ENCODE data around the gene NOTCH3.

The NOTCH3 gene

GRCh38 chr19:15149737-15150136, 51.1 kb downstream of the NOTCH3 start:
- FAIRE-seq (no peak), DNase-seq (ENCODE audit: insufficient read length, low spot score) (no peak)
- TF ChIP-seq POU2F2 (IDR thresholded peaks at IDR 0.05; ENCODE audit: low read depth, low read length) (no peak), SPI1 (IDR thresholded peaks at IDR 0.05; ENCODE audit: low read depth, low read length) (no peak), POLR2AphosphoS5 (IDR thresholded peaks at IDR 0.05; ENCODE audit: low read depth, low read length) (no peak), POLR2A (IDR thresholded peaks at IDR 0.05; ENCODE audit: low read depth, low read length) (no peak), PAX5 (IDR thresholded peaks at IDR 0.05; ENCODE audit: insufficient read depth, low read length, severe bottlenecking) (no peak), TAF1 (IDR thresholded peaks at IDR 0.05; ENCODE audit: low read depth, low read length) (no peak)

DNA sequence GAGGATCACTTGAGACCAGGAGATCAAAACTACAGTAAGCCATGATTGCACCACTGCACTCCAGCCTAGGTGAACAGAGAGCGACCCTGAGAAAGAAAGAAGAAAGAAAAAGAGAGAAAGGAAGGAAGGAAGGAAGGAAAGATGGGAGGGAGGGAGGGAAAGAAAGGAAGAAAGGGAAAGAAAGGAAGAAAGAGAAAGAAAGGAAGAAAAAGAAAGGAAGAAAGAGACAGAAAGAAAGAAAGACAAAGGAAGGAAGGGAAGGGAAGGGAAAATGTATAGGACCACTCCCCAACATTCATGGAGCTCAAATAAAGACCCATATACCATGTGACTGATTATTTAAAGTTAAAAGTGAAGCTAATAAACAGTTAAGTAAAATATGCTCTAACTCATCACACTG, 53.7 kb downstream of the NOTCH3 start:
- DNase-seq (ENCODE audit: insufficient read length, low spot score) = no peak

GRCh38 chr19:15144046-15144646, 56.6 kb downstream of the NOTCH3 start:
- no peak for FAIRE-seq
- TF ChIP-seq POU2F2 (IDR thresholded peaks at IDR 0.05; ENCODE audit: low read depth, low read length) = no peak
- no peak for TF ChIP-seq PAX5 (IDR thresholded peaks at IDR 0.05; ENCODE audit: insufficient read depth, low read length, severe bottlenecking)
- TF ChIP-seq POLR2AphosphoS5 (IDR thresholded peaks at IDR 0.05; ENCODE audit: low read depth, low read length) = no peak
- TF ChIP-seq TAF1 (IDR thresholded peaks at IDR 0.05; ENCODE audit: low read depth, low read length) = no peak
- no peak for TF ChIP-seq POLR2A (IDR thresholded peaks at IDR 0.05; ENCODE audit: low read depth, low read length)
- no peak for TF ChIP-seq SPI1 (IDR thresholded peaks at IDR 0.05; ENCODE audit: low read depth, low read length)
- no peak for DNase-seq (ENCODE audit: insufficient read length, low spot score)

More for the DNA sequence above, 53.7 kb downstream of the NOTCH3 start:
- no peak for FAIRE-seq
- no peak for TF ChIP-seq POU2F2 (IDR thresholded peaks at IDR 0.05; ENCODE audit: low read depth, low read length)
- no peak for TF ChIP-seq POLR2AphosphoS5 (IDR thresholded peaks at IDR 0.05; ENCODE audit: low read depth, low read length)
- TF ChIP-seq POLR2A (IDR thresholded peaks at IDR 0.05; ENCODE audit: low read depth, low read length) = no peak
- TF ChIP-seq TAF1 (IDR thresholded peaks at IDR 0.05; ENCODE audit: low read depth, low read length) = no peak
- no peak for TF ChIP-seq PAX5 (IDR thresholded peaks at IDR 0.05; ENCODE audit: insufficient read depth, low read length, severe bottlenecking)
- no peak for TF ChIP-seq SPI1 (IDR thresholded peaks at IDR 0.05; ENCODE audit: low read depth, low read length)

- no peak for FAIRE-seq
- TF ChIP-seq POU2F2 (IDR thresholded peaks at IDR 0.05; ENCODE audit: low read depth, low read length) = no peak
- TF ChIP-seq POLR2AphosphoS5 (IDR thresholded peaks at IDR 0.05; ENCODE audit: low read depth, low read length) = no peak
- no peak for TF ChIP-seq POLR2A (IDR thresholded peaks at IDR 0.05; ENCODE audit: low read depth, low read length)
- TF ChIP-seq PAX5 (IDR thresholded peaks at IDR 0.05; ENCODE audit: insufficient read depth, low read length, severe bottlenecking) = no peak
- no peak for TF ChIP-seq TAF1 (IDR thresholded peaks at IDR 0.05; ENCODE audit: low read depth, low read length)
- TF ChIP-seq SPI1 (IDR thresholded peaks at IDR 0.05; ENCODE audit: low read depth, low read length) = no peak
Measured at GRCh38 chr19:15142313-15142712, 58.5 kb downstream of the NOTCH3 start.

GRCh38 chr19:15141143-15141542, 59.7 kb downstream of the NOTCH3 start:
- TF ChIP-seq POU2F2 (IDR thresholded peaks at IDR 0.05; ENCODE audit: low read depth, low read length) = no peak
- TF ChIP-seq POLR2A (IDR thresholded peaks at IDR 0.05; ENCODE audit: low read depth, low read length) = no peak
- TF ChIP-seq PAX5 (IDR thresholded peaks at IDR 0.05; ENCODE audit: insufficient read depth, low read length, severe bottlenecking) = no peak
- TF ChIP-seq SPI1 (IDR thresholded peaks at IDR 0.05; ENCODE audit: low read depth, low read length) = no peak
- no peak for TF ChIP-seq TAF1 (IDR thresholded peaks at IDR 0.05; ENCODE audit: low read depth, low read length)
- no peak for TF ChIP-seq POLR2AphosphoS5 (IDR thresholded peaks at IDR 0.05; ENCODE audit: low read depth, low read length)
- DNase-seq (ENCODE audit: insufficient read length, low spot score) (no peak), FAIRE-seq (no peak)

More at GRCh38 chr19:15142313-15142712, 58.5 kb downstream of the NOTCH3 start:
- DNase-seq (ENCODE audit: insufficient read length, low spot score) = no peak

DNA sequence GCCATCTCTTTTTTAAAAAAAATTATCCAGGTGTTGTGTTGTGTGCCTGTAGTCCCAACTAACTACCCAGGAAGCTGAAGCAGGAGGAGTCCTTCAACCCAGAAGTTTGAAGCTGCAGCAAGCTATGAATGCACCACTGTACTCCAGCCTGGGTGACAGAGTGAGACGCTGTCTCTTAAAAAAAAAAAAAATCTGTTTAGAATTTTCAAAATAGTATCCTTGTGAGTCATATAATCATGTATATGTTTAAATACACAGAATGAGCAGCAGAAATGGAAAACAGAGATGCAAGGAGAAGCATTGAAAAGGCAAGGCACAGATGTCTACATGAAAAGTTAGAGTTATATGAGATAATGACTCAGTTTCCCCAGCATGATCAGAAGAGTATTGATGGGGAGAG, 62.4 kb downstream of the NOTCH3 start:
- TF ChIP-seq POU2F2 (IDR thresholded peaks at IDR 0.05; ENCODE audit: low read depth, low read length) (no peak), PAX5 (IDR thresholded peaks at IDR 0.05; ENCODE audit: insufficient read depth, low read length, severe bottlenecking) (no peak), TAF1 (IDR thresholded peaks at IDR 0.05; ENCODE audit: low read depth, low read length) (no peak), POLR2AphosphoS5 (IDR thresholded peaks at IDR 0.05; ENCODE audit: low read depth, low read length) (no peak), POLR2A (IDR thresholded peaks at IDR 0.05; ENCODE audit: low read depth, low read length) (no peak), SPI1 (IDR thresholded peaks at IDR 0.05; ENCODE audit: low read depth, low read length) (no peak)
- no peak for DNase-seq (ENCODE audit: insufficient read length, low spot score)
- no peak for FAIRE-seq

DNA sequence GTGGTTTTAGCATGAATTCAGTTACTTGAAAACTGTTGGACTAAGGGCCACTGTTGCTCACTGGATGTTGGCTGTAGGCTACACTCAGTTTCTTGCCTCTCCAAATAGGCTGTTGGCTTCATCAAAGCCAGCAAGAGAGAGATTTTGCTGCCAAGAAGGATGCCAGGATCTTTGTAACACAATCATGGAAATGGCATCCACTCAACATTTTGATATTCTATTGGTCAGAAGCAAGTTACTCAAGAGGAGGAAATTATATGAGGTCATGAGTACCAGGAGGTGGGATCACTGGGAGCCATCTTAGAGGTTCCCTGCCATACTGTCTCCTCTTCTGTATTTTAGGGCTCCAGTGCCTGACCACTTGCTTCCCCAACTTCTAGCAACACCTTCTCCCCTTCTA, 63.0 kb downstream of the NOTCH3 start:
- FAIRE-seq = no peak
- no peak for TF ChIP-seq POU2F2 (IDR thresholded peaks at IDR 0.05; ENCODE audit: low read depth, low read length)
- TF ChIP-seq POLR2AphosphoS5 (IDR thresholded peaks at IDR 0.05; ENCODE audit: low read depth, low read length) = no peak
- no peak for TF ChIP-seq SPI1 (IDR thresholded peaks at IDR 0.05; ENCODE audit: low read depth, low read length)
- TF ChIP-seq PAX5 (IDR thresholded peaks at IDR 0.05; ENCODE audit: insufficient read depth, low read length, severe bottlenecking) = no peak
- TF ChIP-seq TAF1 (IDR thresholded peaks at IDR 0.05; ENCODE audit: low read depth, low read length) = no peak
- no peak for TF ChIP-seq POLR2A (IDR thresholded peaks at IDR 0.05; ENCODE audit: low read depth, low read length)
- no peak for DNase-seq (ENCODE audit: insufficient read length, low spot score)

DNA sequence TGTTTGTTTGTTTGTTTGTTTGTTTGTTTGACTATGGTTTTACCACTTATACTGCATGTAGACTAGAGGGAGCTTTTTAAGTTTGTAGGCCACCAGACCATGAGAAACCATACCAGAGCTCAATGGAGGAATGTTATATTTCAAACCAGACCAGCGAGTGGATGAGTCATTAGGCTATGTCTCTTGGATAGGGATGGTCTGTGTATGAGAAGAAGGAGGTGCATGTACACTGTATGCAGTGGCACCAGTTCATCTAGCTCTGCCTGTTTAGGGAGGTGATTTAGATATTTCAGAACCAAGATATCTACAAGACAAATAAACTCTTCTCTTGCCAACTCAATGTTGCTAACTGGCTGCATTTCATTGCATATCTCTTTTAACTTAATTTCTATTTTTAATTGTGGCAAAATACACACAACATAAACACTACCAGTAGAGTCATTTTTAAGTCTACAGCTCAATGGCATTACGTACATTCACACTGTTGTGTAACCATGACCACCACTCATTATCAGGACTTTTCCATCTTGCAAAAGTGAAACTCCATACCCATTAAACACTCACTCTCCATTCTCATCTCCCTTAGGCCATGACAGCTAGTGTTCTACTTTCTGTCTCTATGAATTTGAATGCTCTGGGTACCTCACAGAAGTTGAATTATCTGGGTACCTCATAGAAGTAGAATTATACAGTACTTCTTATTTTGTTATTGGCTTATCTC, 64.4 kb downstream of the NOTCH3 start:
- FAIRE-seq (no peak), DNase-seq (ENCODE audit: insufficient read length, low spot score) (no peak)
- TF ChIP-seq POLR2AphosphoS5 (IDR thresholded peaks at IDR 0.05; ENCODE audit: low read depth, low read length) = no peak
- no peak for TF ChIP-seq POLR2A (IDR thresholded peaks at IDR 0.05; ENCODE audit: low read depth, low read length)
- no peak for TF ChIP-seq POU2F2 (IDR thresholded peaks at IDR 0.05; ENCODE audit: low read depth, low read length)
- no peak for TF ChIP-seq PAX5 (IDR thresholded peaks at IDR 0.05; ENCODE audit: insufficient read depth, low read length, severe bottlenecking)
- no peak for TF ChIP-seq SPI1 (IDR thresholded peaks at IDR 0.05; ENCODE audit: low read depth, low read length)
- TF ChIP-seq TAF1 (IDR thresholded peaks at IDR 0.05; ENCODE audit: low read depth, low read length) = no peak

DNA sequence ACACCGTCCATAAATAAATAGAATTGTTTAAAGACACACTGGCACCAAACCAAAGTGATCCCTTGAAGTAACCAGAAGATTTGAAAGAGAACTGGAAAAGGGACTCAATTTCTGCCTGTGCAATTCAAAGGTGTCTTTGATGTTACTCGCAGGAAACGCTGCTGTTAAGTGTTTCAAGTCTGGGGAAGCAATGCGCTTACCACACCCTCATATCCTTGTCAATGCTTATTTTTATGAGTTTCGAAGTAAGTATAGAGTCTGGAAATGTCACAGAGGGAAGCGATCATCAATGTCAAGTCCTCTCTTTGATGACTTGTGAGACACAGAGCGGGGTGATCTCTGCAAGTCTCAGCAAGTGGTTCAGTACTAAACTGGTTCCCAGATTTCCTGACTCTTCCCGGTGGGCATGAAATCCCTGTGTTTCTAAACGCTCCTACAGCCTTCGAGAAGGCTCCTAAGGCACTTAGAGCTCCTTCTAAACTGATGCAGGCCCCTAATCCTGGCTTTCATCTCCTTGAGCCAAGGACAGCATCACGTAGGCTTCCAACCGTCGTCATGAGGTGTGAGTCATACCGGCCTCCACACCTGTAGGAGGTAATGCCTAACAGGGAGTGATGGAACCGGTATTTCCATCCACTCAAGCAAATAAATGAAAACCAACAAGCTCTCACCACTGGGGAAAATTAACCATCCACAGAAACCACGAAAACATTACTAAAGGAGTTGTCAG, 70.8 kb downstream of the NOTCH3 start:
- no peak for TF ChIP-seq POU2F2 (IDR thresholded peaks at IDR 0.05; ENCODE audit: low read depth, low read length)
- no peak for TF ChIP-seq POLR2A (IDR thresholded peaks at IDR 0.05; ENCODE audit: low read depth, low read length)
- no peak for TF ChIP-seq TAF1 (IDR thresholded peaks at IDR 0.05; ENCODE audit: low read depth, low read length)
- TF ChIP-seq PAX5 (IDR thresholded peaks at IDR 0.05; ENCODE audit: insufficient read depth, low read length, severe bottlenecking) = no peak
- TF ChIP-seq POLR2AphosphoS5 (IDR thresholded peaks at IDR 0.05; ENCODE audit: low read depth, low read length) = no peak
- no peak for TF ChIP-seq SPI1 (IDR thresholded peaks at IDR 0.05; ENCODE audit: low read depth, low read length)
- DNase-seq (ENCODE audit: insufficient read length, low spot score) = no peak
- no peak for FAIRE-seq

Data from GM12891 (cell line).